GM06990 (cell line): ENCODE measurements around the gene ZNF275.
"Not testable (repeated sequence)": the region's sequence is repeated elsewhere in the genome, so short reads cannot be mapped to it uniquely, and the experiment has no call there.

Experiments used
- DNase-seq: peaks from one replicate; pipeline ENCODE4 v3.0.0-alpha.2; 2011; ENCODE audit not compliant: insufficient read length; ENCODE audit errors: extremely low read depth
- H3K27me3 ChIP-seq: replicated peaks from 2 replicates; pipeline ENCODE4 v1.6.0; 2011; ENCODE audit warnings: low read length; ENCODE audit not compliant: control insufficient read depth, insufficient read depth
- H3K36me3 ChIP-seq: 2 replicates; pipeline ENCODE4 v1.5.1; 2011; ENCODE audit warnings: low read length; ENCODE audit not compliant: control insufficient read depth, insufficient read depth
- H3K4me3 ChIP-seq: replicated peaks from 2 replicates; pipeline ENCODE4 v1.5.1; 2011; ENCODE audit warnings: low read depth, mild to moderate bottlenecking, control low read depth, low read length
- TF ChIP-seq, protein P1 (sequence below): IDR thresholded peaks from 2 replicates; pipeline ENCODE4 v1.5.1; 2011; ENCODE audit warnings: low read length, control low read depth, mild to moderate bottlenecking, inconsistent platforms; ENCODE audit not compliant: insufficient read depth, poor library complexity, severe bottlenecking

The ZNF275 gene

DNA sequence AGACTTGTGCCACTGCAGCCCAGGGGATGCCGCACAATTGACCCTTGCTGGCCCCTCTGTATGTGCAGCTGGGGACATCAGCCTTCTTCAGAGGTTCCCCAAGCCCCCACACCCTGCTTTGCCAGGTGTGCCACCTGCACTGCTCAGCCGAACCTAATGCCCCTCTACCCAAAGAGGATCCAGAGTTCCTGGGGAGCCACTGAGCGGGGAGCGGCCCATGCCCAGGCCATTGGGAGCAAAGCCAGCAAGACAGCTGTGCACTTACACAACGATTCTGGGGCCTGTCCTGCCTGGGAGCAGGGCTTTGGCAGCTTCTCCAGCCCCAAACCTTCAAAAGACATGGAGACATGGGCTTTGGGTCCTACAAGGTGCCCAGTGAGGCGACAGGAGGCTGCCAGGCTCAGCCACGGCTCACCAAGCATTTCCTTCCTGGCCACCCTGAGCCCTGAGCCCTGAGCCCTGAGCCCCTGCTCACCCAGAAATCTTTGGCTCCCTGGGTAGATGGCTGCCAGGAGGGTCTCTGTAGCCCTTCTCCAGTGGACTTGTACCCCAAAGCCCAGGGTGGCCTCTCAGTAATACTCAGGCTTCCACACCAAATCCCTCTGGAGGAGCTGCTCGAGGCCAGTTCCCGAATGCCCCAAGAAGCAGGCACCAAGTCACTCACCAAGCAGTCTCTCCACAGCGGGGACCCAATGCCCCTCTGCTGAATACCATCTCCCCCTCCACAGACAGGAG, 54.2 kb downstream of the ZNF275 start:
- Histone ChIP-seq H3K27me3 (no peaks in the 10 kb centered on the region; the same call in 1 of the 2 replicates), H3K36me3 (no peaks in the 10 kb centered on the region), H3K4me3 (no peak overlapping the region)
- TF ChIP-seq, protein P1, sequence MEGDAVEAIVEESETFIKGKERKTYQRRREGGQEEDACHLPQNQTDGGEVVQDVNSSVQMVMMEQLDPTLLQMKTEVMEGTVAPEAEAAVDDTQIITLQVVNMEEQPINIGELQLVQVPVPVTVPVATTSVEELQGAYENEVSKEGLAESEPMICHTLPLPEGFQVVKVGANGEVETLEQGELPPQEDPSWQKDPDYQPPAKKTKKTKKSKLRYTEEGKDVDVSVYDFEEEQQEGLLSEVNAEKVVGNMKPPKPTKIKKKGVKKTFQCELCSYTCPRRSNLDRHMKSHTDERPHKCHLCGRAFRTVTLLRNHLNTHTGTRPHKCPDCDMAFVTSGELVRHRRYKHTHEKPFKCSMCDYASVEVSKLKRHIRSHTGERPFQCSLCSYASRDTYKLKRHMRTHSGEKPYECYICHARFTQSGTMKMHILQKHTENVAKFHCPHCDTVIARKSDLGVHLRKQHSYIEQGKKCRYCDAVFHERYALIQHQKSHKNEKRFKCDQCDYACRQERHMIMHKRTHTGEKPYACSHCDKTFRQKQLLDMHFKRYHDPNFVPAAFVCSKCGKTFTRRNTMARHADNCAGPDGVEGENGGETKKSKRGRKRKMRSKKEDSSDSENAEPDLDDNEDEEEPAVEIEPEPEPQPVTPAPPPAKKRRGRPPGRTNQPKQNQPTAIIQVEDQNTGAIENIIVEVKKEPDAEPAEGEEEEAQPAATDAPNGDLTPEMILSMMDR = no peak
- DNase-seq = no peak

DNA sequence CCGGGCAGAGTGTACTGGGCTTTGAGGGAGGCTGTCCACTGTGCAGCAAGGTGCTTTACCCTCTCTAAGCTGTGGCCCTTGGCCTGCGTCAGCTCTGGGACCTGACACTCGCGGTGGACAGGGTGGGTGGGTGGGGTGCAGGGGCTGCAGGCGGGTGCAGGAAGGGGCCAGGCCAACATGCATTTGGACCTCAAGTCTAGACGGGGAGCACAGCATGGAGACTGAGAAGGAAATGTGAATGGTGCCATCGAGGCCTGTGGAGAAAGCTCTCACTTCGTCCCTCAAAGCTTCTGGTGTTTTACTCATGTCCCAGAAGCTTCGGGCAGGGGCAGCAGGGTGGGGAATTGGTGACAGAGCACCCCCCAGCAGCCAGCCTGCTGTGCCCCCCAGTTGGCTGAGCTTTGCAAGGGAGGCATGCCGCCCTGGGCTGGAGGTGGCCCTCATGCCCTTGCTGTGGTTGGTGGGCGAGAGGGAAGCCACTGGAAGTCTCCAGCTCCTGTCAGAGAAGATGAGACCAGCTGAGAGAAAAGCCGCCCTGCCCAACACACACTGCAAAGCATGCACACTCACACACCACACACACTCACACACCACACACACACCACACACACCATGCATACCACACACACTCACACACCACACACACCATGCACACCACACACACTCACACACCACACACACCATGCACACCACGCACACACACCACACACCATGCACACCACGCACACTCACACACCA, 54.9 kb downstream of the ZNF275 start:
- Histone ChIP-seq H3K4me3 (no peak overlapping the region), H3K36me3 (no peaks in the 10 kb centered on the region), H3K27me3 (no peaks in the 10 kb centered on the region; the same call in 1 of the 2 replicates)
- DNase-seq = no peak
- TF ChIP-seq, protein P1 = no peak

DNA sequence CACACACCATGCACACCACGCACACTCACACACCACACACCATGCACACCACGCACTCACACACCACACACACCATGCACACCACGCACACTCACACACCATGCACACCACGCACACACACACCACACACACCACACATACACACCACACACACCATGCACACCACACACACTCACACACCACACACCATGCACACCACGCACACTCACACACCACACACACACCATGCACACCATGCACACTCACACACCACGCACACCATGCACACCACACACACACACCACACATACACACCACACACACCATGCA, 55.5 kb downstream of the ZNF275 start:
- not testable (repeated sequence) for H3K36me3 ChIP-seq, DNase-seq, H3K4me3 ChIP-seq, H3K27me3 ChIP-seq

DNA sequence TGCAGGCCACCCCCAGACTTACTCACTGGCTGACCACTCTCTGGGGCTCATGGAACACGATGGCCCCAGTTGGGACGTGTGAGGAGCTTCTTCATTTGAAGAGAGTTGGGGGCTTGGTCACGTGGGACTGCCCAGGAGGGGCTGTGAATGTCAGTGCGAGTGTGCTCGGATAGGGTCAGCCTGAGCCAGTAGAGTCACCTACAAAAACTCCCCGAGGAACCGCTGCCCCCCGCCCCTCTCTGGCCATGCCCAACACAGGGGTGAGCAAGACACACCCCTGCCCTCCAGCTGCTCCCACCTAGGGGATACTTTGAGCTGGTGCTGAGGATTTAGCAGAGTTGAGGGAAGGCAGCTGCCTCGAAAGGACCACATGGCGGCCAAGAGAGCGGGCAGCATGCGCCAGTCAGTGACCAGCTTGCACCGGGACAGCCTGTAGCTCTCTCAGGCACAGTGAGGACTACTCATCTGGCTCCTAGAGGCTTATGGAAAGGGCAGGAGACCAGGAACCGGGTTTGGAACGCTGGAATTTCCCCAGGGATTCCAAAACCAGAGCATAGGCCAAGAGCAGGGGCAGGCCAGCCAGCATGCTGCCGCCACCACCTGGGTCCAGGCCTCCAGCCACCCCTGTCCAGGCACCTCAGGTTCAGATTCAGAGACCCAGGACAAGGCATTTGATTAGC, 58.8 kb downstream of the ZNF275 start:
- no peak for DNase-seq
- TF ChIP-seq, protein P1 = no peak
- no peaks in the 10 kb centered on the region for H3K36me3 ChIP-seq
- H3K27me3 ChIP-seq = no peaks in the 10 kb centered on the region; the same call in 1 of the 2 replicates
- no peak overlapping the region for H3K4me3 ChIP-seq

DNA sequence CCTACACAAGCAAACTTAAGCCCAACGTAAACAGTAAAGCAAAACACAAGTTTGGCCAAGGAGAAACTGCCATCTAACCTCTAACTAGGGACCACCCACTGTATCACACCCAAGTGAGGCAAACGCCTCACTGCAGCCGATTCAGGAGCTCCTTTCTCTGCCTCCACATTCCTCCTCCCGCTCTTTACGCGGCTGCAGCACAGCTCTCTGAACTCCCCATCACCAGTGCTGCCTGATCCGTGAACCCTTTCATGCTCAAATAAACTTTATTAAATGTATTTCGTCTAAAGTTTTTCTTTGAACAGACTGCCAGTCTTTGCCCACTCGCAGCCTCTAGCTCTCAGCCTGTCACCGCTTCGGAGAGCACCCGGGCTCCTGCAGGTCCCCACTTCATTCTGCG, 60.7 kb downstream of the ZNF275 start:
- Histone ChIP-seq H3K27me3 (no peaks in the 10 kb centered on the region), H3K4me3 (no peak overlapping the region), H3K36me3 (no peaks in the 10 kb centered on the region)
- no peak for DNase-seq
- TF ChIP-seq, protein P1 = no peak

DNA sequence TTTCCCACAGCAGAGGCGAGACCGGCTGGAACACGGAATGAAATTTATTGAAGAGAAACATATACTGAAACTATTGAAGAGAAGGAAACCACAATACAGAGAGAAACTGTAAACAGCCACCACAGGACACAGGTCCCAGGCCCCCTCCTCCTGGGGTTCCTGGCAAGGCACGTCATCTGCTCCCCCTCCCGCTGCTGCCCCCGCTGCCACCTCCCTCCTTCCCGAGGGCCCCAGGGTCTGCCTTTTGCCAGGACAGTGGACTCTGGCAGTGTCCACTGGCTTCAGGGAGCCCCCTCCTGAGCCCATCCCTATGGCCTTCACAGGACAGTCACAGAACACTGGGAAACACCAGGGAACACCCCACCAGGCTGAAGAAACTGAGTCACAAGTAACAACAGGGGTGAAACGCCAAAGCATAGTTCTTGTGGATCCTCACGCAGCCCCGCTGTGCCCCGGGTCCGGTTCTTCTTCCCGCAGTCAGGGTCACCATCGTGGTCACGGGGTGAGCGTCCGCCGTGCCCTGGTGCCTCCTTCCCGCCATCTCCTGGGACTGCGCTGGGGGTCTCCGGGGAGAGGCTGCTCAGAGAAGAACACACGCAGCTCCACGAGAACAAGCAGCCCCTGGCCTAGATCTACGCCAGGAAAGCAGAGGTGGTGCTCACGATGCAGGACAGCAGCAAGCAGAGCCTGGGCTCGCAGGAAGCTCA, 61.8 kb downstream of the ZNF275 start:
- TF ChIP-seq, protein P1 = no peak
- no peaks in the 10 kb centered on the region for H3K27me3 ChIP-seq
- no peak for DNase-seq
- no peaks in the 10 kb centered on the region for H3K36me3 ChIP-seq
- no peak overlapping the region for H3K4me3 ChIP-seq
